ENCODE results near the gene PCSK2. TPM values are rescaled to one million over a fixed set of nuclear protein-coding genes. Genes with fewer than 3 reads are reported as not detected.

Gene PCSK2
- polyA plus RNA-seq, 3 donors = not detected

DNA sequence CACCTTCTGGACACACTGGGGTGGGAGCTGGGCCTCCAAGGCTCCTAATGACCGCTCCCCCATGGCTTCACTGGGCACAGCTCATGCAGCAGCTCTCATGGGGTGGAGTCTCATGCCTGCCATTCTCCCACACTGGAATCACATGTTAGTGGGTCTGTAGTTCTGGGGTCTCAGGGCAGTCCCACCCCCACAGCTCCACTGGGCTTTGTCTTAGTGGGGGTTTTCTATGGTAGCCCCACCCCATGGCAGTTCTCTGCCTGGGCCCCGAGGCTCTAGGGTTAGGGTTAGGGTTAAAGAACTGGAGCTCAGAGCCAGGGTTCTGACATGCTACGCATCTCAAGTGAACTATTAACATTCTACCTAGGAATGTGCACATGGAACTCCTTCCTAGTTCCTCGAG is 139.0 kb downstream of the PCSK2 start:
- Histone ChIP-seq H3K4me3 (replicated peaks in 1 of 3; ENCODE audit: low read depth in 2 of 3, low read length in 3 of 3) (no peak overlapping the region), H3K4me2 (replicated peaks; ENCODE audit: extremely low read depth, low read length, poor library complexity, severe bottlenecking) (no peak overlapping the region), H3K79me2 (ENCODE audit: insufficient read depth, low read length) (no peaks in the 10 kb centered on the region), H3K36me3 (replicated peaks in 1 of 2; ENCODE audit: control insufficient read depth in 1 of 2, insufficient read depth in 2 of 2, low read length in 2 of 2) (no peaks in the 10 kb centered on the region), H3K4me1 (ENCODE audit: control insufficient read depth in 1 of 2, insufficient read depth in 2 of 2, low read length in 2 of 2) (no peaks in the 10 kb centered on the region), H3K27me3 (ENCODE audit: control insufficient read depth in 2 of 2, insufficient read depth in 2 of 2, low read length in 2 of 2) (no peaks in the 10 kb centered on the region), H3K9me3 (replicated peaks in 1 of 2; ENCODE audit: control insufficient read depth in 1 of 2, insufficient read depth in 1 of 2, low read length in 2 of 2) (no peaks in the 10 kb centered on the region), H2AFZ (ENCODE audit: insufficient read depth, low read depth, low read length, poor library complexity, severe bottlenecking) (no peak overlapping the region), H4K20me1 (ENCODE audit: insufficient read depth, low read length) (no peaks in the 10 kb centered on the region), H3K27ac (ENCODE audit: low read depth in 1 of 2, low read length in 2 of 2) (no peak overlapping the region), H3K9ac (ENCODE audit: insufficient read depth, low read length, poor library complexity, severe bottlenecking) (no peak overlapping the region)
- Mint-ChIP-seq H3K36me3 (no peaks in the 10 kb centered on the region), H3K4me3 (no peak overlapping the region), H3K9me3 (peaks cover 0 to 5% (median 0%) of the 10 kb centered on the region in 7 donors), H3K27me3 (ENCODE audit: low read depth in 3 of 3) (peaks cover 3 to 5% (median 4%) of the 10 kb centered on the region in 3 donors), H3K4me1 (no peaks in the 10 kb centered on the region), H3K27ac (no peak overlapping the region)
- DNase-seq = no peak
- no CpG with 5 or more reads among the region's 4 CpGs for WGBS (ENCODE audit: insufficient coverage)
- TF ChIP-seq, protein P1, sequence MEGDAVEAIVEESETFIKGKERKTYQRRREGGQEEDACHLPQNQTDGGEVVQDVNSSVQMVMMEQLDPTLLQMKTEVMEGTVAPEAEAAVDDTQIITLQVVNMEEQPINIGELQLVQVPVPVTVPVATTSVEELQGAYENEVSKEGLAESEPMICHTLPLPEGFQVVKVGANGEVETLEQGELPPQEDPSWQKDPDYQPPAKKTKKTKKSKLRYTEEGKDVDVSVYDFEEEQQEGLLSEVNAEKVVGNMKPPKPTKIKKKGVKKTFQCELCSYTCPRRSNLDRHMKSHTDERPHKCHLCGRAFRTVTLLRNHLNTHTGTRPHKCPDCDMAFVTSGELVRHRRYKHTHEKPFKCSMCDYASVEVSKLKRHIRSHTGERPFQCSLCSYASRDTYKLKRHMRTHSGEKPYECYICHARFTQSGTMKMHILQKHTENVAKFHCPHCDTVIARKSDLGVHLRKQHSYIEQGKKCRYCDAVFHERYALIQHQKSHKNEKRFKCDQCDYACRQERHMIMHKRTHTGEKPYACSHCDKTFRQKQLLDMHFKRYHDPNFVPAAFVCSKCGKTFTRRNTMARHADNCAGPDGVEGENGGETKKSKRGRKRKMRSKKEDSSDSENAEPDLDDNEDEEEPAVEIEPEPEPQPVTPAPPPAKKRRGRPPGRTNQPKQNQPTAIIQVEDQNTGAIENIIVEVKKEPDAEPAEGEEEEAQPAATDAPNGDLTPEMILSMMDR (IDR thresholded peaks at IDR 0.05) = no peak
- intact Hi-C loops (cut with micrococcal nuclease) = no loop called here

DNA sequence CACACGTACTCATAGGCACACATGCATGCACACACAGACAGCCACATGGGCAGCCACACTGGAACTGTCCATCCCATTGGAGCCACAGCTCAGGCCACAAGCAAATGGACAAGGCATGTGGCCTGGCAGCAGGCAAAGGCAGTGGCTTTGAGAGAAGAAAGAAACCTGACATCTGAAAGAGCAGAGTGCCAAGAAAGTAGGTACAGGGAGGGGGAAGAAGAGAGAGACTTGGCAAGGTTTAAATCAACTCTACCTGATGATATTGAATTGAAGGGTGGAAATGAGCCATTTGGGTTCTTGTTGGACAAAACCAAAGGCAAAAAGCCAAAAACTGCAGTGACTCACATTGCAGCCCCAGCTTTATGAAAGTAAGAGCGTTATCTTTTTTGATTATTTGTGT is 142.7 kb downstream of the PCSK2 start:
- Histone ChIP-seq H3K27ac (ENCODE audit: low read depth in 1 of 2, low read length in 2 of 2) (no peak overlapping the region), H3K79me2 (ENCODE audit: insufficient read depth, low read length) (no peaks in the 10 kb centered on the region), H3K4me1 (ENCODE audit: control insufficient read depth in 1 of 2, insufficient read depth in 2 of 2, low read length in 2 of 2) (no peaks in the 10 kb centered on the region), H2AFZ (ENCODE audit: insufficient read depth, low read depth, low read length, poor library complexity, severe bottlenecking) (no peak overlapping the region), H4K20me1 (ENCODE audit: insufficient read depth, low read length) (no peaks in the 10 kb centered on the region), H3K9me3 (replicated peaks in 1 of 2; ENCODE audit: control insufficient read depth in 1 of 2, insufficient read depth in 1 of 2, low read length in 2 of 2) (no peaks in the 10 kb centered on the region), H3K4me3 (replicated peaks in 1 of 3; ENCODE audit: low read depth in 2 of 3, low read length in 3 of 3) (no peak overlapping the region), H3K27me3 (ENCODE audit: control insufficient read depth in 2 of 2, insufficient read depth in 2 of 2, low read length in 2 of 2) (no peaks in the 10 kb centered on the region), H3K9ac (ENCODE audit: insufficient read depth, low read length, poor library complexity, severe bottlenecking) (no peak overlapping the region), H3K4me2 (replicated peaks; ENCODE audit: extremely low read depth, low read length, poor library complexity, severe bottlenecking) (no peak overlapping the region), H3K36me3 (replicated peaks in 1 of 2; ENCODE audit: control insufficient read depth in 1 of 2, insufficient read depth in 2 of 2, low read length in 2 of 2) (no peaks in the 10 kb centered on the region)
- intact Hi-C loops (cut with micrococcal nuclease) = no loop called here
- no peaks in the 10 kb centered on the region for H3K4me1 Mint-ChIP-seq
- no peak for DNase-seq
- peaks cover 0 to 2% (median 0%) of the 10 kb centered on the region in 7 donors for H3K9me3 Mint-ChIP-seq
- WGBS (ENCODE audit: insufficient coverage) = no CpG with 5 or more reads among the region's 2 CpGs
- no peaks in the 10 kb centered on the region for H3K36me3 Mint-ChIP-seq
- TF ChIP-seq, protein P1 (IDR thresholded peaks at IDR 0.05) = no peak
- no peak overlapping the region for H3K4me3 Mint-ChIP-seq
- H3K27me3 Mint-ChIP-seq (ENCODE audit: low read depth in 3 of 3) = peaks cover 3 to 6% (median 5%) of the 10 kb centered on the region in 3 donors
- H3K27ac Mint-ChIP-seq = no peak overlapping the region

Measured in CD14-positive monocyte (primary cell).